H1 (cell line): ENCODE results near the gene GPR26. TPM values are rescaled to one million over a fixed set of nuclear protein-coding genes. Genes with fewer than 3 reads are reported as not detected.

Experiments
- CTCF ChIA-PET: fragments of 300-600 bp; sonication (Branson Sonifier 250); formaldehyde crosslinking; loops from one replicate; lab custom pipeline; 2021; ENCODE audit not compliant: partially characterized antibody; lab: Charles Lee
- POLR2A ChIA-PET: fragments of 300-600 bp; sonication (Branson Sonifier 250); formaldehyde crosslinking; loops from one replicate; lab custom pipeline; 2021; ENCODE audit warnings: inconsistent platforms; ENCODE audit not compliant: partially characterized antibody; lab: Charles Lee
- DNase-seq, 2 experiments: peaks; one replicate each; pipeline versions ENCODE4 v3.0.0 to v3.0.0-alpha.2; 2010 to 2022; ENCODE audit warnings: low spot score in 2 of 2, low read depth in 1 of 2, mixed read lengths in 1 of 2
- FAIRE-seq: peaks from 2 replicates; lab custom pipeline; 2011; peaks lifted over from hg19 to GRCh38; lab: Jason Lieb, UNC
- H2AFZ ChIP-seq: 2 replicates; pipeline ENCODE4 v1.8.1; 2012; ENCODE audit warnings: low read length, inconsistent platforms
- H2AK5ac ChIP-seq: 2 replicates; pipeline ENCODE4 v1.6.1; 2013; ENCODE audit warnings: low read depth, low read length
- H2BK120ac ChIP-seq: replicated peaks from 2 replicates; pipeline ENCODE3; 2013; ENCODE audit warnings: low read depth, low read length, inconsistent platforms
- H2BK12ac ChIP-seq: 2 replicates; pipeline ENCODE4 v1.6.1; 2013; ENCODE audit warnings: low read depth, low read length
- H2BK15ac ChIP-seq: 2 replicates; pipeline ENCODE4 v1.6.1; 2013; ENCODE audit warnings: low read length
- H2BK20ac ChIP-seq: 2 replicates; pipeline ENCODE4 v1.6.1; 2013; ENCODE audit warnings: low read length
- H2BK5ac ChIP-seq: 2 replicates; pipeline ENCODE4 v1.6.1; 2013; ENCODE audit warnings: low read depth, low read length
- H3K14ac ChIP-seq: 2 replicates; pipeline ENCODE4 v1.6.1; 2013; ENCODE audit warnings: inconsistent platforms; ENCODE audit not compliant: insufficient read length
- H3K18ac ChIP-seq: 2 replicates; pipeline ENCODE4 v1.6.1; 2013; ENCODE audit warnings: low read length; ENCODE audit errors: extremely low read depth
- H3K23ac ChIP-seq: 2 replicates; pipeline ENCODE4 v1.6.1; 2013; ENCODE audit warnings: inconsistent platforms; ENCODE audit not compliant: insufficient read length
- H3K23me2 ChIP-seq: 2 replicates; pipeline ENCODE4 v1.6.1; 2013; ENCODE audit warnings: low read depth, low read length
- H3K27ac ChIP-seq: 2 replicates; pipeline ENCODE4 v1.6.1; 2011; ENCODE audit warnings: low read depth, low read length, inconsistent platforms
- H3K27me3 ChIP-seq, 4 experiments: replicated peaks in 1 of 4; 1 replicate in 1 of 4; 2 replicates in 3 of 4; pipeline versions ENCODE4 v1.6.1 to v1.8.1; 2011 to 2013; ENCODE audit warnings: low read length in 3 of 4, mild to moderate bottlenecking in 3 of 4, inconsistent platforms in 2 of 4, mixed read lengths in 2 of 4, moderate library complexity in 1 of 4; ENCODE audit not compliant: control insufficient read depth in 3 of 4, insufficient read depth in 3 of 4; ENCODE audit errors: extremely low read depth in 1 of 4
- H3K36me3 ChIP-seq, 4 experiments: 2 replicates each; pipeline versions ENCODE4 v1.6.1 to v1.8.1; 2011 to 2013; ENCODE audit warnings: mild to moderate bottlenecking in 4 of 4, low read length in 3 of 4, moderate library complexity in 2 of 4, control low read depth in 1 of 4, inconsistent platforms in 1 of 4; ENCODE audit not compliant: insufficient read depth in 4 of 4, control insufficient read depth in 2 of 4
- H3K4ac ChIP-seq: replicated peaks from 2 replicates; pipeline ENCODE3; 2013; ENCODE audit warnings: low read length, low read depth, mixed read lengths, inconsistent platforms; ENCODE audit not compliant: insufficient read length
- H3K4me1 ChIP-seq, 4 experiments: replicated peaks in 1 of 4; 1 replicate in 1 of 4; 2 replicates in 3 of 4; pipeline versions ENCODE4 v1.6.1 to v1.8.1; 2011 to 2013; ENCODE audit warnings: low read length in 3 of 4, inconsistent platforms in 2 of 4, mixed read lengths in 1 of 4; ENCODE audit not compliant: insufficient read depth in 4 of 4, control insufficient read depth in 3 of 4
- H3K4me2 ChIP-seq, 2 experiments: 2 replicates each; pipeline versions ENCODE4 v1.6.1 to v1.8.1; 2011 to 2013; ENCODE audit warnings: low read depth in 2 of 2, low read length in 2 of 2, control low read depth in 1 of 2, inconsistent platforms in 1 of 2, mild to moderate bottlenecking in 1 of 2; ENCODE audit not compliant: insufficient read depth in 1 of 2
- H3K4me3 ChIP-seq, 4 experiments: fragments of 200-600, 300-600 bp in 1 of 4; sonication (generic), shearing (Covaris generic), sonication (Bioruptor Twin) in 1 of 4; 2 replicates each; pipeline versions ENCODE4 v1.5.1 to v1.8.1; 2011 to 2016; ENCODE audit warnings: low read length in 4 of 4, low read depth in 3 of 4, control low read depth in 2 of 4, inconsistent platforms in 2 of 4, mild to moderate bottlenecking in 2 of 4, mixed read lengths in 1 of 4, moderate library complexity in 1 of 4; ENCODE audit not compliant: insufficient read depth in 2 of 4; ENCODE audit errors: extremely low read depth in 1 of 4
- H3K56ac ChIP-seq: replicated peaks from 2 replicates; pipeline ENCODE3; 2013; ENCODE audit warnings: low read depth, mild to moderate bottlenecking, mixed read lengths, low read length, inconsistent platforms; ENCODE audit not compliant: insufficient read length
- H3K79me1 ChIP-seq: 2 replicates; pipeline ENCODE4 v1.6.1; 2013; ENCODE audit warnings: low read depth, low read length, control low read depth
- H3K79me2 ChIP-seq, 2 experiments: 2 replicates each; pipeline versions ENCODE4 v1.6.1 to v1.8.1; 2012 to 2013; ENCODE audit warnings: low read length in 2 of 2, mild to moderate bottlenecking in 2 of 2, inconsistent platforms in 1 of 2; ENCODE audit not compliant: insufficient read depth in 2 of 2, control insufficient read depth in 1 of 2
- H3K9ac ChIP-seq, 4 experiments: replicated peaks in 1 of 4; 1 replicate in 1 of 4; 2 replicates in 3 of 4; pipeline versions ENCODE4 v1.6.1 to v1.8.1; 2011 to 2013; ENCODE audit warnings: low read depth in 3 of 4, low read length in 3 of 4, control low read depth in 2 of 4, mild to moderate bottlenecking in 2 of 4, moderate library complexity in 2 of 4, inconsistent platforms in 1 of 4; ENCODE audit errors: extremely low read depth in 1 of 4
- H3K9me3 ChIP-seq, 2 experiments: 2 replicates each; pipeline versions ENCODE4 v1.6.1 to v1.8.1; 2012 to 2013; ENCODE audit warnings: mild to moderate bottlenecking in 2 of 2, moderate library complexity in 2 of 2, control low read depth in 1 of 2, inconsistent platforms in 1 of 2, low read depth in 1 of 2, low read length in 1 of 2, mixed read lengths in 1 of 2; ENCODE audit not compliant: insufficient read depth in 2 of 2
- H4K20me1 ChIP-seq, 2 experiments: replicated peaks in 1 of 2; 2 replicates each; pipeline versions ENCODE3 to v1.8.1; 2011 to 2013; ENCODE audit warnings: inconsistent platforms in 2 of 2, low read length in 2 of 2, mild to moderate bottlenecking in 1 of 2; ENCODE audit not compliant: insufficient read depth in 2 of 2, control insufficient read depth in 1 of 2
- H4K5ac ChIP-seq: 2 replicates; pipeline ENCODE4 v1.6.1; 2013; ENCODE audit warnings: low read length, low read depth, mixed read lengths, inconsistent platforms; ENCODE audit not compliant: insufficient read length
- H4K8ac ChIP-seq: 2 replicates; pipeline ENCODE4 v1.8.0; 2013; ENCODE audit warnings: mild to moderate bottlenecking, moderate library complexity, low read length, inconsistent platforms; ENCODE audit not compliant: insufficient read depth; ENCODE audit errors: extremely low read depth
- H4K91ac ChIP-seq: replicated peaks from 2 replicates; pipeline ENCODE3; 2013; ENCODE audit warnings: low read length, mixed read lengths, inconsistent platforms; ENCODE audit not compliant: insufficient read length
- MAFK ChIP-seq: IDR thresholded peaks from 2 replicates; pipeline ENCODE4 v1.6.1; 2012; ENCODE audit warnings: low read depth, mild to moderate bottlenecking, improper control_type of control experiment, low read length
- RAD21 ChIP-seq, 2 experiments: IDR thresholded peaks in 1 of 2; conservative IDR thresholded peaks in 1 of 2; 2 replicates each; pipeline ENCODE4 v1.6.1; 2011; ENCODE audit warnings: low read depth in 2 of 2, low read length in 2 of 2, improper control_type of control experiment in 1 of 2, inconsistent platforms in 1 of 2, mild to moderate bottlenecking in 1 of 2, moderate library complexity in 1 of 2
- SUZ12 ChIP-seq: fragments of 200-600 bp; sonication (generic); IDR thresholded peaks from 2 replicates; pipeline ENCODE4 v1.6.1; 2012; ENCODE audit warnings: mild to moderate bottlenecking, inconsistent platforms, low read length, moderate library complexity, mixed read lengths
- WGBS, 2 experiments: shearing (Covaris generic) in 1 of 2; methylation state at CpG; one replicate each; pipeline versions ENCODE4 v1.1.6 to v1.1.7; 2013 to 2015; ENCODE audit warnings: low lambda C conversion rate in 2 of 2, mixed read lengths in 2 of 2, inconsistent platforms in 1 of 2, low coverage in 1 of 2, missing lambda C conversion rate in 1 of 2; ENCODE audit not compliant: insufficient replicate concordance in 2 of 2, insufficient coverage in 1 of 2, insufficient read length in 1 of 2; ENCODE audit errors: extremely low coverage in 1 of 2, missing lambda C conversion rate in 1 of 2; 5-methylcytosine and 5-hydroxymethylcytosine counted together
- polyA plus RNA-seq, 7 experiments: library from polyadenylated mRNA; depleted of rRNA in 3 of 7; stranded (reverse) in 5 of 7; unstranded in 2 of 7; fragments of >200 nt in 5 of 7; fragments of 200-250 nt in 2 of 7; gene quantifications; 1 replicate in 5 of 7; 2 replicates in 1 of 7; 4 replicates in 1 of 7; pipeline versions ENCODE4 v1.2.1 to v1.2.3, GENCODE V29; 2011 to 2013; ENCODE audit warnings: missing spikeins in 2 of 7, mixed read lengths in 2 of 7
- total RNA-seq: library from RNA; stranded (reverse); fragmentation: NEBNext Ultra II Directional; extraction: Animal tissue kit (Norgen Biotek cat#: 25700); gene quantifications from 2 replicates; pipeline ENCODE4 v1.2.1, GENCODE V29; 2021
- TF ChIP-seq, protein P1 (sequence below), 3 experiments: IDR thresholded peaks; 1 replicate in 2 of 3; 2 replicates in 1 of 3; pipeline versions ENCODE4 v1.5.1 to v1.6.1; 2011; ENCODE audit warnings: low read length in 3 of 3, mild to moderate bottlenecking in 3 of 3, inconsistent platforms in 2 of 3, low read depth in 1 of 3, moderate library complexity in 1 of 3; ENCODE audit not compliant: insufficient read depth in 1 of 3; ENCODE audit errors: control extremely low read depth in 1 of 3

The GPR26 gene
- total and polyA plus RNA-seq, 2 of the 8 experiments (the other 6 are each of a cell fraction or from before 2014, with no cell fraction given): 0.09 to 0.21 TPM

DNA sequence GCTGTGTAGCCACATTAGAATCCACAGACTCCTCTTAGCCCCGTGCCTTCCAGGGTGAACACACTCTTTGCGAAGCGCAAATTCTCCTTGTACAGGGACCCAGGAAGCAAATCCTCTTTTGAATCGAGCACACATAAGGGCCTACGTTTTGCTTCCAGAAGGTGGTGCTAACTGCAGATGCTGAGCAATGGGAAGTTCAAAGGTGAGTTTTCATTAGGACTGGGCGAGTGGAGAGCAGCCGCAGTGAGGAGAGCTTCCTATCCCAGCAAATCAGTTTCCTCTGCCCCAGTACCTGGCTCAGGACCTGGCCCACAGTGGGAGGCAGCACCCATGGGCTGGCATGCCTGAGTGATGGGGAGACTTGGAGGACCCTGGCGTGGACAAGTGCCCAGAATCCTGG is 23.5 kb upstream of the GPR26 start:
- no peak overlapping the region; the same call in 1 of the 2 replicates for H2BK20ac ChIP-seq
- no peaks in the 10 kb centered on the region for H4K20me1 ChIP-seq
- H2BK12ac ChIP-seq: peak overlapping the region; percentile 10; the same call in 1 of the 2 replicates
- no peak overlapping the region for H3K9ac ChIP-seq
- peak overlapping the region; percentile 85 for H2BK120ac ChIP-seq
- H3K23me2 ChIP-seq: no peaks in the 10 kb centered on the region; the same call in 1 of the 2 replicates
- TF ChIP-seq SUZ12 (no peak), MAFK (no peak), RAD21 (IDR thresholded peaks at IDR 0.05 in 1 of 2, conservative IDR thresholded peaks at IDR 0.05 in 1 of 2; ENCODE audit: low read depth in 2 of 2, low read length in 2 of 2) (peak; percentile 28 to 39; a peak in 3 of 4 replicates)
- TF ChIP-seq, protein P1, sequence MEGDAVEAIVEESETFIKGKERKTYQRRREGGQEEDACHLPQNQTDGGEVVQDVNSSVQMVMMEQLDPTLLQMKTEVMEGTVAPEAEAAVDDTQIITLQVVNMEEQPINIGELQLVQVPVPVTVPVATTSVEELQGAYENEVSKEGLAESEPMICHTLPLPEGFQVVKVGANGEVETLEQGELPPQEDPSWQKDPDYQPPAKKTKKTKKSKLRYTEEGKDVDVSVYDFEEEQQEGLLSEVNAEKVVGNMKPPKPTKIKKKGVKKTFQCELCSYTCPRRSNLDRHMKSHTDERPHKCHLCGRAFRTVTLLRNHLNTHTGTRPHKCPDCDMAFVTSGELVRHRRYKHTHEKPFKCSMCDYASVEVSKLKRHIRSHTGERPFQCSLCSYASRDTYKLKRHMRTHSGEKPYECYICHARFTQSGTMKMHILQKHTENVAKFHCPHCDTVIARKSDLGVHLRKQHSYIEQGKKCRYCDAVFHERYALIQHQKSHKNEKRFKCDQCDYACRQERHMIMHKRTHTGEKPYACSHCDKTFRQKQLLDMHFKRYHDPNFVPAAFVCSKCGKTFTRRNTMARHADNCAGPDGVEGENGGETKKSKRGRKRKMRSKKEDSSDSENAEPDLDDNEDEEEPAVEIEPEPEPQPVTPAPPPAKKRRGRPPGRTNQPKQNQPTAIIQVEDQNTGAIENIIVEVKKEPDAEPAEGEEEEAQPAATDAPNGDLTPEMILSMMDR (IDR thresholded peaks at IDR 0.05; ENCODE audit: control extremely low read depth in 1 of 3, insufficient read depth in 1 of 3, low read depth in 1 of 3, low read length in 3 of 3): peak in 2 of 3 experiments; percentile 41 to 45; a peak in 3 of 4 replicates
- no peak for FAIRE-seq
- H3K79me2 ChIP-seq: no peaks in the 10 kb centered on the region
- 0 out of 2 replicates have a peak overlapping the region, but pooled peaks have one; percentile 4 for H3K18ac ChIP-seq
- DNase-seq: peak in 1 of 2 experiments; percentile 47
- H3K23ac ChIP-seq: no peak overlapping the region
- H4K91ac ChIP-seq: peak overlapping the region; percentile 54
- ChIA-PET CTCF (interaction anchor here (0.7 to 13.9 kb wide), 21 partner anchors 8 to 324 kb away, joined by 3 to 135 read pairs (median 4); no protein-coding TSS in a partner anchor), POLR2A (no interaction called here)
- no peaks in the 10 kb centered on the region for H3K9me3 ChIP-seq
- no peak overlapping the region for H4K5ac ChIP-seq
- no peaks in the 10 kb centered on the region; a peak in 1 of 7 replicates for H3K27me3 ChIP-seq
- peak overlapping the region; percentile 49 for H3K4ac ChIP-seq
- no peak overlapping the region for H2BK5ac ChIP-seq
- no peak overlapping the region for H3K14ac ChIP-seq
- H3K79me1 ChIP-seq: no peaks in the 10 kb centered on the region; the same call in 1 of the 2 replicates
- 80% methylated on average over 8 of the region's 8 CpGs; no CpG with 5 or more reads in 1 of the 2 experiments for WGBS, 2 experiments
- H3K4me3 ChIP-seq: no peak overlapping the region
- peaks cover 5 to 25% (median 13%) of the 10 kb centered on the region in 4 experiments for H3K4me1 ChIP-seq
- H4K8ac ChIP-seq: 0 out of 2 replicates have a peak overlapping the region, but pooled peaks have one; percentile 46
- H3K36me3 ChIP-seq: no peaks in the 10 kb centered on the region
- no peak overlapping the region for H2AK5ac ChIP-seq
- H3K27ac ChIP-seq: no peak overlapping the region
- no peak overlapping the region for H3K4me2 ChIP-seq
- no peak overlapping the region for H3K56ac ChIP-seq
- peak overlapping the region; percentile 76; the same call in 1 of the 2 replicates for H2BK15ac ChIP-seq
- H2AFZ ChIP-seq: peak overlapping the region; percentile 91
